SK-N-MC (cell line): ENCODE data around the gene PNRC1.

Experiments
- EZH2 ChIP-seq: fragments of 200-600 bp; sonication (generic); IDR thresholded peaks from one replicate; pipeline ENCODE4 v1.6.1; 2017; ENCODE audit warnings: antibody characterized with exemption
- POLR2AphosphoS5 ChIP-seq: IDR thresholded peaks from 2 replicates; pipeline ENCODE4 v1.6.1; 2012; ENCODE audit warnings: mild to moderate bottlenecking, low read depth, low read length, borderline replicate concordance

- peak; percentile 95 for TF ChIP-seq POLR2AphosphoS5
- no peak for TF ChIP-seq EZH2
Observed at GRCh38 chr6:89081423-89082322, 1.1 kb downstream of the PNRC1 start.
